ENCODE data around the gene EXOC4.

EXOC4 gene

GRCh38 chr7:133819695-133820094, 566.8 kb downstream of the EXOC4 start:
- no peaks in the 10 kb centered on the region for H3K27me3 ChIP-seq (ENCODE audit: control insufficient read depth, low read length)
- no peak for TF ChIP-seq CTCF (IDR thresholded peaks at IDR 0.05; ENCODE audit: low read depth, low read length, poor library complexity, severe bottlenecking)
- no peak for TF ChIP-seq EZH2phosphoT487 (IDR thresholded peaks at IDR 0.05; ENCODE audit: borderline replicate concordance, low read length)
- H4K20me1 ChIP-seq (ENCODE audit: control insufficient read depth, insufficient read depth, low read depth, low read length) = no peaks in the 10 kb centered on the region
- H3K27ac ChIP-seq (ENCODE audit: low read depth, low read length) = no peak overlapping the region
- H3F3A ChIP-seq (ENCODE audit: control insufficient read depth, insufficient read depth) = no peaks in the 10 kb centered on the region
- no peaks in the 10 kb centered on the region for H3K4me1 ChIP-seq (ENCODE audit: control insufficient read depth, low read length)
- no peaks in the 10 kb centered on the region for H3K79me2 ChIP-seq (ENCODE audit: control insufficient read depth, low read length)
- no peak overlapping the region for H3K4me3 ChIP-seq (ENCODE audit: low read length)
- peaks cover 9% of the 10 kb centered on the region for H3K36me3 ChIP-seq (ENCODE audit: control insufficient read depth, low read length)
- H3K9me3 ChIP-seq (ENCODE audit: control insufficient read depth, insufficient read depth, low read length) = no peaks in the 10 kb centered on the region
- no peak overlapping the region for H3K4me2 ChIP-seq (ENCODE audit: low read length)
- no peaks in the 10 kb centered on the region for H3K9me2 ChIP-seq (replicated peaks; ENCODE audit: control insufficient read depth, low read length)

GRCh38 chr7:133820584-133820983, 567.7 kb downstream of the EXOC4 start:
- no peak overlapping the region for H3K27ac ChIP-seq (ENCODE audit: low read depth, low read length)
- H3F3A ChIP-seq (ENCODE audit: control insufficient read depth, insufficient read depth) = no peaks in the 10 kb centered on the region
- no peaks in the 10 kb centered on the region for H3K9me3 ChIP-seq (ENCODE audit: control insufficient read depth, insufficient read depth, low read length)
- no peaks in the 10 kb centered on the region for H3K27me3 ChIP-seq (ENCODE audit: control insufficient read depth, low read length)
- no peak overlapping the region for H3K4me3 ChIP-seq (ENCODE audit: low read length)
- no peak for TF ChIP-seq EZH2phosphoT487 (IDR thresholded peaks at IDR 0.05; ENCODE audit: borderline replicate concordance, low read length)
- no peak for TF ChIP-seq CTCF (IDR thresholded peaks at IDR 0.05; ENCODE audit: low read depth, low read length, poor library complexity, severe bottlenecking)
- no peaks in the 10 kb centered on the region for H3K79me2 ChIP-seq (ENCODE audit: control insufficient read depth, low read length)
- peaks cover 9% of the 10 kb centered on the region for H3K36me3 ChIP-seq (ENCODE audit: control insufficient read depth, low read length)
- H3K9me2 ChIP-seq (replicated peaks; ENCODE audit: control insufficient read depth, low read length) = no peaks in the 10 kb centered on the region
- no peaks in the 10 kb centered on the region for H4K20me1 ChIP-seq (ENCODE audit: control insufficient read depth, insufficient read depth, low read depth, low read length)
- no peaks in the 10 kb centered on the region for H3K4me1 ChIP-seq (ENCODE audit: control insufficient read depth, low read length)
- H3K4me2 ChIP-seq (ENCODE audit: low read length) = no peak overlapping the region

- H3K36me3 ChIP-seq (ENCODE audit: control insufficient read depth, low read length) = peaks cover 9% of the 10 kb centered on the region
- H3K9me3 ChIP-seq (ENCODE audit: control insufficient read depth, insufficient read depth, low read length) = no peaks in the 10 kb centered on the region
- H3K27ac ChIP-seq (ENCODE audit: low read depth, low read length) = no peak overlapping the region
- no peaks in the 10 kb centered on the region for H3K79me2 ChIP-seq (ENCODE audit: control insufficient read depth, low read length)
- no peaks in the 10 kb centered on the region for H4K20me1 ChIP-seq (ENCODE audit: control insufficient read depth, insufficient read depth, low read depth, low read length)
- no peaks in the 10 kb centered on the region for H3K9me2 ChIP-seq (replicated peaks; ENCODE audit: control insufficient read depth, low read length)
- TF ChIP-seq CTCF (IDR thresholded peaks at IDR 0.05; ENCODE audit: low read depth, low read length, poor library complexity, severe bottlenecking) = no peak
- TF ChIP-seq EZH2phosphoT487 (IDR thresholded peaks at IDR 0.05; ENCODE audit: borderline replicate concordance, low read length) = no peak
- no peaks in the 10 kb centered on the region for H3K27me3 ChIP-seq (ENCODE audit: control insufficient read depth, low read length)
- no peak overlapping the region for H3K4me3 ChIP-seq (ENCODE audit: low read length)
- no peaks in the 10 kb centered on the region for H3F3A ChIP-seq (ENCODE audit: control insufficient read depth, insufficient read depth)
- H3K4me2 ChIP-seq (ENCODE audit: low read length) = no peak overlapping the region
- H3K4me1 ChIP-seq (ENCODE audit: control insufficient read depth, low read length) = no peaks in the 10 kb centered on the region
Measured at GRCh38 chr7:133821171-133821570, 568.3 kb downstream of the EXOC4 start.

All from DOHH2 (cell line).